ENCODE data around the gene IQCE.

The IQCE gene, protein sequence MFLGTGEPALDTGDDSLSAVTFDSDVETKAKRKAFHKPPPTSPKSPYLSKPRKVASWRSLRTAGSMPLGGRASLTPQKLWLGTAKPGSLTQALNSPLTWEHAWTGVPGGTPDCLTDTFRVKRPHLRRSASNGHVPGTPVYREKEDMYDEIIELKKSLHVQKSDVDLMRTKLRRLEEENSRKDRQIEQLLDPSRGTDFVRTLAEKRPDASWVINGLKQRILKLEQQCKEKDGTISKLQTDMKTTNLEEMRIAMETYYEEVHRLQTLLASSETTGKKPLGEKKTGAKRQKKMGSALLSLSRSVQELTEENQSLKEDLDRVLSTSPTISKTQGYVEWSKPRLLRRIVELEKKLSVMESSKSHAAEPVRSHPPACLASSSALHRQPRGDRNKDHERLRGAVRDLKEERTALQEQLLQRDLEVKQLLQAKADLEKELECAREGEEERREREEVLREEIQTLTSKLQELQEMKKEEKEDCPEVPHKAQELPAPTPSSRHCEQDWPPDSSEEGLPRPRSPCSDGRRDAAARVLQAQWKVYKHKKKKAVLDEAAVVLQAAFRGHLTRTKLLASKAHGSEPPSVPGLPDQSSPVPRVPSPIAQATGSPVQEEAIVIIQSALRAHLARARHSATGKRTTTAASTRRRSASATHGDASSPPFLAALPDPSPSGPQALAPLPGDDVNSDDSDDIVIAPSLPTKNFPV

DNA sequence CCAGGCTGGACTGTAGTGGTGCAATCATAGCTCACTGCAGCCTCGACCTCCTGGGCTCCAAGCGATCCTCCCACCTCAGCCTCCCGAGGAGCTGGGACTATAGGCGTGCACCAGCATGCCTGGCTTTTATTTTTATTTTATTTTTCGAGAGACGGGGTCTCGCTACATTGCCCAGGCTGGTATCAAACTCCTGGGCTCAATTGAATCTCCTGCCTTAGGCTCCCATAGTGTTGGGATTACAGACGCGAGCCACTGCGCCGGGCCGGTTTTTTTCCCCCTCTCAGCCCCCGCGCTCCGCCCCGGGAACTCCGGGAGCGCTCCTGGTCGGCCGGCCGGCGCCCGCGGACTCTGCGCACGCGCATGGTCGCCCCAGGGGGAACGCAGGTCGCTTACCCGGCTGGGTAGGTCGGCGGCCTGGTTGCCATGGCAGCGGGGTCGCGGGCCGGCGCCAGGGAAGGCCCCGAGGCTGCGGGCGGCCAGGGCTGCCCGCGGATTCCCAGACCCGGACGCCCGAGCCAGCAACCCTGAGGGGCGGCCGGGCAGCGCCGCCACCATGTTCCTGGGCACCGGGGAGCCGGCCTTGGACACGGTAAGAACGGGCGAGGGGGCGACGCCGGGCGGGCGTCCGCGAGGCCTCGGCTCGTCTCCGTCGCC, at the start of gene IQCE:
TSS of gene IQCE (plus strand) at position 351 of the 654 bp plus-strand sequence. CDS start at position 554, 203 bp downstream.
- no peak for TF ChIP-seq JUND (IDR thresholded peaks at IDR 0.05; ENCODE audit: low read depth)
- in situ Hi-C loops (cut with HindIII; ENCODE audit: low pct_unique_long_range_greater_than_20kb, low sequenced_read_pairs), result no loop called here

DNA sequence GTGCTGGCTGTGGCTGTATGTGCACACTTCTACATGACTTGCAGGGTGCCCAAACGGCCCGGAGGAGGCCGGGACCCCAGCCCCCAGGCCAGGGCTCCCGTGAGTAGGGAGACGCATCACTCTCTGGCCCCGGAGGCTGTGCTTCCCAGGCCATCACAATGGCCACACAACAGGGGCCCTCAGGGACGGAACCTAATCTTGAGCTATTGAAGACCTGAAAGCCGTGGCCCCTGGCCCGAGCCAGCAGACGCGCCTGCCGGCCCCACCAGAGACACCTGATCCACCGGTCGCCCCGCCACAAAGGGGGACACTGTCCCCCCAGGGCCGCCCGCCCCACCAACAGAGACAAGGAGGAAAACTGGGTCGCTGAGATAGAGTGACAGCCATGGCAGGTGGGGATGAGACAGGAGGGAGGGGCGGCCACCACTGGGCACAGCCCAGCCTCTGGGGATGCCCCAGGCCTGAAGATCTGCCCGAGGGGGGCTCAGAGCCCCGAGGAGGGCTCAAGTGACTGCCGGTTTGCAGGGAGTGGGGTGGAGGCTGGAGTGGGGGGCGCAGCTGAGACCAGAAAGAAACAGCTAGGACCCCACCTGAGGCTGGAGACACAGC, 49.4 kb upstream of the IQCE start:
- no peak for TF ChIP-seq JUND (IDR thresholded peaks at IDR 0.05; ENCODE audit: low read depth)
- DNase-seq (ENCODE audit: low read depth in 1 of 2, low spot score in 1 of 2), result no peak
- in situ Hi-C loops (cut with HindIII; ENCODE audit: low pct_unique_long_range_greater_than_20kb, low sequenced_read_pairs), result no loop called here

More for the DNA sequence above, at the start of gene IQCE:
- peak; percentile 86 to 97 for DNase-seq (ENCODE audit: low read depth in 1 of 2, low spot score in 1 of 2)

DNA sequence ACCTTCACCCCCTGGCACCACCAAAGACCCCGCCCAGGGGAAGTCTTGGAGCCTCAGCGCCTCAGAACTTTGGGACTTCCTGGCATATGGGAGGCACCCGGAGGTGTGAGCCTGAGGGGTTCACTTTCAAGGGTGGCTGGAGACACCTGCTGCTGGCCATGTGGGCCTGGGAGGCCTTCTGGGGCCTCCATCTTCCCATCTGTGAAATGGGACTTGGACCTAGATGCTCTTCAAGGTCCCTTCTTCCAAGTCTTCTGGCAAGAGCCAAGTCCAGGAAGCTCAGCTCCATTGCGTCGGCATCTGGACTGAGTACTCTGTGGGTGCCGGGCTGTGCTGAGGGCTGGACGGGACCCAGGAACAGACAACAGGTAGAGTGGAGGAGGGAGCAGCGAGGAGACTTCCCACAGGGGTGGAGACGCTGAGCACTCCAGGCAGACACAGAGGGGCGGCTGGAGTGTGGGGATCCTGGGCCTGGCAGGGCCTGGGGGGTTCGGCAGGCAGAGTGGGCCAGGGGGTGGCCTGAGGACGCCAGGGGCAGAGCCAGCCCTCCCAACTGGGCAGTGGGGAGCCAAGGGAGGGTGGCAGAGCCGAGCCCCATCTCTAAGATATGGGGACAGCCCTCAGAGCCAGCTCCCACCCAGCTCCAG, 48.5 kb upstream of the IQCE start:
- in situ Hi-C loops (cut with HindIII; ENCODE audit: low pct_unique_long_range_greater_than_20kb, low sequenced_read_pairs), result no loop called here
- no peak for TF ChIP-seq JUND (IDR thresholded peaks at IDR 0.05; ENCODE audit: low read depth)
- no peak for DNase-seq (ENCODE audit: low read depth in 1 of 2, low spot score in 1 of 2)

DNA sequence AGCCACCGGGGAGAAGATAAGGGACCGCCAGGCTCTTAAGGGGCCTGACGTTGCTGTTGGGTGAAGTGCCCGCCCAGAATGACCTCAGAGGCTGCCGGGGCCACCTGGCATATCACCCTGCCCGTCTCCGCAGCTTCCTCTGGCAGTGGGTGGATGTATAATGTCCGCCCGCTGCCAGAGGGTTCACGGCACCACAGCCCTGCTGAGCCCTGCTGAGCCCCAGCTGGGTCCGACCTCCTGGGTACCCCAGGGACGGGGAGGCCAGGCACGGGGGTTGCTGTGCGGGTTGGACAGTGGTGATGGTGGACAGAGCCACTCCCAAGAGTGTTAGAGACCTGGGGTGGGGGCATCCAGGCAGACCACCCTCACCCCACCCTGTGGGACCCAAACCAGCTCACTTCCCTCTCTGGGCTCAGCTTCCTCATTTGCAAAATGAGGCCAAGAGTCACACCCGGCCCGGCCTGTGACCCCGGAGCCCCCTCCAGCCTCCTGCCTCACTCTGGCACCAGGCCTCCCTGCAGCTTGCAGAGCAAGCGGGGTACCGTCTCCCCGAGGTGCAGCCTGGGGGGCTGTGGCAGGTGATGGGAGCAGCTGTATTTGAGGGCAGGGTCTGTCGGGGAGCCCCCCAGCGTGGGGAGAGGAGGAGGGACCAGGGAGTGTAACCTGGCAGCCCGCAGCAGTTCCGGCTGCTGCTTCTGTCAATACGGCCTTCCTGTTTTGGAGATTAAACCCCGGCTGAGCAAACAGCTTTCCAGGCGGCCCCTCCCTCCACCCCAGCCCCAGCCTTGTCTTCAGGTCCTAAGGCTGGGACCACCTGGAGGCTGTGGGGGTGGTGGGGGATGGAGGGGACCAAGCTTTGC, 47.6 kb upstream of the IQCE start:
- peak; percentile 77 to 92 for DNase-seq (ENCODE audit: low read depth in 1 of 2, low spot score in 1 of 2)
- in situ Hi-C loops (cut with HindIII; ENCODE audit: low pct_unique_long_range_greater_than_20kb, low sequenced_read_pairs), result no loop called here
- no peak for TF ChIP-seq JUND (IDR thresholded peaks at IDR 0.05; ENCODE audit: low read depth)

DNA sequence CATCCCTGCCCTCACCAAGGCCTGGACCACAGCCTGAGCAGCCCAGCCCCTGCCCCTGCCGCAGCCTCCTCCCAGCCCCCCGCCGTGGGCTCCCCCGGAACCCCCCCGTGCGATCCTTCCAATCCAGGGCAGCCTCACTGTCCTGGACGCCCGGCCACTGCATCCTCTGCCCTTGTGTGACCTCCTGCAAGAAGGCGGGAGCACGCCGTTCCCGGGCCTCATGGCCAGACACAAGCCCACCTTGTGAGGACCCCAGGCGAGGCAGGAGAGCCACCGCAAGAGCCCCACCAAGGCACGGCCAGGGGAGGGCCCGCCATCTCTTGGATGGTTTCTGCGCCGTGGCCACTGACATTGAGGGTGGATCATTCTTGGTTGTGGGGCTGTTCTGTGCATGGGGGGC, 47.0 kb upstream of the IQCE start:
- no peak for DNase-seq (ENCODE audit: low read depth in 1 of 2, low spot score in 1 of 2)
- TF ChIP-seq JUND (IDR thresholded peaks at IDR 0.05; ENCODE audit: low read depth), result no peak
- in situ Hi-C loops (cut with HindIII; ENCODE audit: low pct_unique_long_range_greater_than_20kb, low sequenced_read_pairs), result no loop called here

DNA sequence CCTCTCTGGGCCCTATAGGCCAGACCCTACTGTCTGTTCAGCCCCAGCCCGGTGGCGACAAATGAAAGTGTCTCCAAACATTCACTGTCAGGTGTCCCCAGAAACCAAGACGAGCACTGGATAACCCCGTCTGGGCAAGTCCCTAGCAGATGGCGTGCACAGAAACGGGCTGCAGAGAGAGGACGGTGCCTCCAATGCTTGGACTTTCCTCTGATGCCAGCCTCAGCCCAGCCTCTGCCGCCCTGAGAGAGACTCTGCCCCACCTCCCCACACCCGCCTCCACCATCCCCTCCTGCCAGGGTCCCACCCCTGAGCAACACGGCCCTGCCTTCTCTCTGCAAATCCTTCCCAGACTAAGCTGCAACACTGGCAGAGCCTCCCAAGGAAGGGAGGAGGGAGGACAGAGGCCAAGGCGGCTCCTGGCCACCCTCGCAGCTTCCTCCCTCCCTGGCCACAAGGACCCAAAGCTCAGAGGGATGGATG, 46.6 kb upstream of the IQCE start:
- in situ Hi-C loops (cut with HindIII; ENCODE audit: low pct_unique_long_range_greater_than_20kb, low sequenced_read_pairs), result no loop called here
- DNase-seq (ENCODE audit: low read depth in 1 of 2, low spot score in 1 of 2), result peak in 1 of 2 experiments; percentile 63
- TF ChIP-seq JUND (IDR thresholded peaks at IDR 0.05; ENCODE audit: low read depth), result no peak

DNA sequence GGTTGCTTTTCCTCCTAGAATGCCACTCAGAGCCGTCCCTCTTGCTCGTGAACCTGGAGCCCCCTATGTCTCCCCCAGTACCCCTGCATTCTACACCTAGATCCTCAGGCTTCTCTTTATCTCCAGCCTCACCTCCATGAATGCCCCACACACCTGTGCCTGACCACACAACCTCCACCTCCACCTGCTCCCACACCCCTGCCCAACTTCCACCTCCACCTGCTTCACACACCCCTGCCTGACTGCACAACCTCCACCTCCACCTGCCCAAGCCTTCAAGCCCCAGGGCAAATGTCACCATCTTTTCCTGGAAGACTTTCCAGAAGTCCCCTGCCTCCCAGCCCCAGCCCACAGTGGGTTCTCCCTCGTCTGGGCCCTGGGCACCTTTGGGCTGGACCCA, 46.1 kb upstream of the IQCE start:
- in situ Hi-C loops (cut with HindIII; ENCODE audit: low pct_unique_long_range_greater_than_20kb, low sequenced_read_pairs), result no loop called here
- no peak for DNase-seq (ENCODE audit: low read depth in 1 of 2, low spot score in 1 of 2)
- TF ChIP-seq JUND (IDR thresholded peaks at IDR 0.05; ENCODE audit: low read depth), result no peak

DNA sequence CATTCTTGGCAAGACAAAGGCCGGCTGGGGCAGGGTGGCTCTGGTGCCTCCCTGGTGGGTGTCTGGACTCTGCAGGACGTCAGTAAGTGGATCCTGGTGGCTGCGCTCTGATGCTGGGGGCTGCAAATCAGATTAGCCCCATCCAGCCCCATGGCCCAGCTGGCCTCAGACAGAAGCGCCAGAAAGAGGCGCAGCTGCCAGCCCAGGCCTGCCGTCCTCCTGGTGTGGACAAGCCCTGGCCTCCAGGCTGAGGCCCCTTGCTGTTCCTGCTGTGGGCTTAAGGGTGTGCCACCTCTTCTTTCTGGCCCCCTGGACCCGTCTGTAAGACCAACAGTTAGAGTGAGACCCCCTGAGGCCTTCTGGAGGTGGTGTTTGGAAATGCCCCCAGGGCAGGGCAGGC, 45.1 kb upstream of the IQCE start:
- in situ Hi-C loops (cut with HindIII; ENCODE audit: low pct_unique_long_range_greater_than_20kb, low sequenced_read_pairs), result no loop called here
- no peak for DNase-seq (ENCODE audit: low read depth in 1 of 2, low spot score in 1 of 2)
- TF ChIP-seq JUND (IDR thresholded peaks at IDR 0.05; ENCODE audit: low read depth), result no peak

DNA sequence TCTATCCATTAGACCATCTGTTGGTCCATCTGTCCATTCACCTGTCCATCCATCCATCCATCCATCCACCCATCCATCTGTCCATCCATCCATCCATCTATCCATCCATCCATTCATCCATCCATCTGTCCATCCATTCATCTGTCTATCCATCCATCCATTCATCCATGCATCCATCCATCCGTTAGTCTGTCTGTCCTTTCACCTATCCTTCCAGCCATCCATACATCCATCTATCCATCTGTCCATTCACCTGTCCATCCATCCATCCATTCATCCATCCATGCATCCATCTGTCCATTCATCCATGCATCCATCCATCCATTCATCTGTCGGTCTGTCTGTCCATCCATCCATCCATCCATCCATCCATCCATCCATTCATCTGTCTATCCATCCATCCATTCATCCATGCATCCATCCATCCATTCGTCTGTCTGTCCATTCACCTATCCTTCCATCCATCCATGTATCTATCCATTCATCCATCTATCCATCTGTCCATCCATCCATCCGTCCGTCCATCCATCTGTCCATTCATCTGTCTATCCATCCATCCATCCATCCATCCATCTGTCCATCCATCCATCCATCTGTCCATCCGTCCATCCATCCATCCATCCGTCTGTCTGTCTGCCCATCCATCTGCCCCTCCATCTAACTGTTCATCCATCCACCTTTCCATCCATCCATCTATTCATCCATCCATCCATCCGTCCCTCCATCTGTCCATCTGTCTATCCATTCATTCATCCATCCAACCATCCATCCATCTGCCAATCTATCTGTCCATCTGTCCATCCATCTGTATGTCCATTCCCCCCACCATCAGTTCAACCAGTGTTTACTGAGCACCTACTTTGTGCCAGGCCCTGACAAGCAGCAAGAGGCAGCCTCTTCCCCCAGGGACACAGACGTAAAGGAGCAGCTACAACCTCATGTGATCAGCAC, 44.0 kb upstream of the IQCE start:
- DNase-seq (ENCODE audit: low read depth in 1 of 2, low spot score in 1 of 2), result no peak
- TF ChIP-seq JUND (IDR thresholded peaks at IDR 0.05; ENCODE audit: low read depth), result no peak
- in situ Hi-C loops (cut with HindIII; ENCODE audit: low pct_unique_long_range_greater_than_20kb, low sequenced_read_pairs), result no loop called here

DNA sequence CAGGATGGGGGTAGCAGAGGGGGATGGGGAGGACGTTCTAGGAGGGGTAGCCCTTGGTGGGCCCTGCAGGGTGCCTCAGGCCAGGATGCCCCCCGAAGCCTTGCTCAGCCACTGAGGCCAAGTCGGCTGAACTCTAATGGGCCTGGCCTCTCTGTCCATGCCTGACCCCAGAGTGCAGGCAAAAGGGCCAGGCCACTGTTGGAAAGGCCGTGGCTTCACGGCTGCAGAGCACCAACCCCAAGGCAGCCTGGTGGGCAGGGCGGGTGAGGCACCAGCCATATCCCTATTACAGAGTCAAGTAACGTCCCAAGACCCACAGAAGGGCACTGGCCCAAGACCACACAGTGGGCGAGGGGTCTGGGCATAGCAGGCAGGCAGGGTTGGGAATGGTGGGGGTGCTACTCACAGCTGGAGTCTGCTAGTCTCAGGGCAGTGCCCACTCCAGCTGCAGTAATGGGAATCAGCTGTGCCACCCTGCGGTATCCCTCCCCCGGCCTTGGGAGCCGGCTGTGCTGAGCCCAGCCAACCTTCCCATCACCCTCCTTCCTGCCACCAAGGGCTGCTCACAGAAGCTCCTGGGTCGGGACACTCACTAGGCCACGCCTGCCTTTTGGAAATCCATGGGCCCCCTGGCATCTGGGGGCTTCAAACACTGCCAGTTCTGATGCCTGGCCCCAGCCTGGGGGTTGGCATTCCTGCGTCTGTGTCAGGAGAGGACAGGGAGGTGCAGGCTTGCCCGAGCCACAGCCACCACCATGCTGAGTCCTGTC, 43.2 kb upstream of the IQCE start:
- in situ Hi-C loops (cut with HindIII; ENCODE audit: low pct_unique_long_range_greater_than_20kb, low sequenced_read_pairs), result no loop called here
- TF ChIP-seq JUND (IDR thresholded peaks at IDR 0.05; ENCODE audit: low read depth), result no peak
- no peak for DNase-seq (ENCODE audit: low read depth in 1 of 2, low spot score in 1 of 2)
